GM18909 (cell line): ENCODE results near the gene CLIC6.
A peak's percentile ranks its signal among the peaks of the same experiment; 100 is the strongest.

ENCODE experiments used
- ATAC-seq: cut with Tn5 transposase; IDR thresholded peaks from one replicate; pipeline ENCODE4 v1.9.1; 2021; ENCODE audit warnings: mild to moderate bottlenecking; ENCODE audit not compliant: unreplicated experiment, poor library complexity

The CLIC6 gene

DNA sequence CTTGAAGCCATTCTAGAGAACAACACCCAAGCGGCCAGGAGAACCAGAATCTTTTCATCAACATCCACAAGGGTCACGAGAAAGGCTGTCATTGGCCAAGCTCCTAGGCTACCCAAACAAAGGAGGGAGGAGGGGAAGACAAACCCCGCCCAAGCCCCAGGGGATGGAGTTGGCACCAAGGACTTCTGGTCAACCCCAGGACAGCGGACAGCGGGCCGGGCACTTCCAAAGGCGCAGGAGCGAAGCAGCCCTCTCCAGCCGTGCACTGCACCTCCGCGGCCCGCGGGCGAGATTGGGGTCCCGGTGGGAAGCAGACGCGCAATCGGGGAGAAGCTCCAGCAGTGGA, at the start of gene CLIC6:
Gene CLIC6 (plus strand): TSS at position 192 of the 346 bp plus-strand sequence. CDS start 395 bp downstream, outside the sequence.
- no peak for ATAC-seq

DNA sequence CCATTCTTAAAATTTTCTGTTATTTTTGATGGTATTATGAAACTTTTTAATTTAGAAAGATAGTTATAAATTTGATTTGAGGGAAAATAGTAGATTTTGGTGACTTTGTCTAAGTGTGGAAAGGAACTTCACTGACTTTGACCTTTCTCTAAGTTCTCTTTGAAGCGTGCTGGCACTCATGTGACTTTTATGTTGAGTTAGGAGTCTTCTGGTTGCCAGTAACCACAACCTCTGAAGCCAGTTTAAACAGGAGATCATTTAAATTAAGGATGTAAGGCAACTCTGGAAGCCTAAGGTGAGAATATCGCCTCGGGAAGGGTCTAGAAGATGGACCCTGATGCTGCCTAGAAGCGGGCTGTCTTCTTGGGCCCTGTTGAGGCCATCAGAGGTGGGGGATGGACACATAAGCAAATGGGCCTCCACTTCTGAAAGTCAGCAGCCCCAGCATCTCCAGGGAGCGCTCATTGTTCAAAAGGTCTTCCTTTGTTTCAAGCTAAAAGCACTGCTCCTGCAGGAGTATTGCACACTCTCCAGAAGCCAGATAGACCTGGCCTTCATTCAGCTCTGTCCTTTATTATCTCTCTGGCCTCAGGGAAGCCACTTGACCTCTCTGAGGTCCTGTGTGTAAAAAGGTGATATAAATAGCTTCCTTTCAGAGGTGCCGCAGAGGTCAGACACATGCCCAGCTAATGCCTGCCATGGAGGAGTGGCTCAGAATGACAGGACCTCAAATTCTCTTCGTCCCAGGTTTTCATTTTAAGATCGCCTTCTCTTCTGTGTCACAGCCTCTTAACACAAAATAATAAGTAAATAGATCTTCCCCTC, 48.7 kb upstream of the CLIC6 start:
- ATAC-seq, result no peak

GRCh38 chr21:34621434-34622350, 47.1 kb upstream of the CLIC6 start:
- ATAC-seq, result no peak

DNA sequence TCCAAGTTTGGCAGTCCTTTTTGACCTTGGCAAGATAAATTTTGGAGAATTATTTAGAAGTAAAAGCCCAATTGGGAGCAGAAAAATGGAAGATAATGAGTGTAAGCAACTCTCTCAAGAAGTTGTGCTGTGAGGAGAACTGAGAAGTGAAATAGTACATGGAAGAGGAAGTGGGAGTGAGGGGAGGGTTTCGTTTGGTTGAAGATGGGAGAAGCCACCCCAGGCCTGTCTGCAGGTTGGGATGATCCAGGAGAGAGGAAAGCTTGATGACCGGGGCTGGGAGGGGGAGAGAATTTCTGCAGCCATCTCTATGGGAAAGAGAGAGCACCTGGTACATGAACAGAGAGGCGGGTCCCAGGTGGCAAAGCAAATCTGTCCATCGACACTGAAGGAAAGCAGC, 45.3 kb upstream of the CLIC6 start:
- ATAC-seq, result no peak

- ATAC-seq, result no peak
Observed at GRCh38 chr21:34625030-34625593, 43.7 kb upstream of the CLIC6 start.

DNA sequence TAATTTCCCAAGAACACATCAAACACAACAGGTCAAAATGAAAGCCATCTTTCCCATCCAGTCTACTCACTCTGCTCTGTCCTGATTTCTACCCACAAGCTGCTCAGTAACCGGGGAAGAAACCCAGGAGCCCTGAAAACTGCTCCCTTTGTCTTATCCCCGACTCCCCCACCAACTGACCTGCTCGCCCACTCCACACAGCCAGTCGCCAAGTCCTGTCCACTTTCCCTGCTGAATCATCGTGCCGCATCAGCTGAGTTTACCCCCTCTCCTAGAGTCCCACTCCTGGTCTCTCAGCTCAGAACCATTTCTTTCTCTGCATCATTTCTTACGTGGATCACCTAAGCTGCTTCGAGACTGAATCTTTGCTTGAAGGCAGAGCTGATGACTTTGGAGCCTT, 42.7 kb upstream of the CLIC6 start:
- no peak for ATAC-seq

DNA sequence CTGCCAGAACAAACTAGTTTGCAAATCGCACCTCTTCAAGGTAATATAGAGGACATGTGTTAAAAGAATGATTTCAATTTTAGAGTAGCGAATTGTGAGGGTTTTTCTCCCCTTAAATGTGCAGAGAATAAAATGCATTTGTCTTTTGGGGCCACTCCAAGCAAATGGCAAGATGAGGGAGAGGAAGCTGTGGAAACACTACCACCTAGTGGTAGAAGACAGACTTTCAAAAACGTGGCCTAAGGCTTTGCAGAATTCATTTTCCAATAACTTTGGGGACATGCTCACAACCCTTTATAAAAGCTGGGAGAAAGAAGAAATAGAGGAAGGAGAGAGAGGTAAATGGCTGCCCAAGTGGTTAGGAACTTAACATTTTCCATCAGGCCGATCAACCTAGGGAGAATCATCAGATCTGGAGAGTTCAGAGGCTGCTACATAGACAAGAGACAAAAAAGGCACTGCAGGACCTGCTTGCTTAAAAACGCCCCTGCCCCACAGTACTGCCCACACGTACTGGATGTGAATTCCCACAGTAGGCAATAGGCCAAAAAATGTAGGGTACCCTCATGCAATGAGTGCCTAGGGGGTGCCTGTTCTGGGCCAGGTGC, 38.2 kb upstream of the CLIC6 start:
- no peak for ATAC-seq

GRCh38 chr21:34632498-34632897, 36.3 kb upstream of the CLIC6 start:
- ATAC-seq, result no peak

DNA sequence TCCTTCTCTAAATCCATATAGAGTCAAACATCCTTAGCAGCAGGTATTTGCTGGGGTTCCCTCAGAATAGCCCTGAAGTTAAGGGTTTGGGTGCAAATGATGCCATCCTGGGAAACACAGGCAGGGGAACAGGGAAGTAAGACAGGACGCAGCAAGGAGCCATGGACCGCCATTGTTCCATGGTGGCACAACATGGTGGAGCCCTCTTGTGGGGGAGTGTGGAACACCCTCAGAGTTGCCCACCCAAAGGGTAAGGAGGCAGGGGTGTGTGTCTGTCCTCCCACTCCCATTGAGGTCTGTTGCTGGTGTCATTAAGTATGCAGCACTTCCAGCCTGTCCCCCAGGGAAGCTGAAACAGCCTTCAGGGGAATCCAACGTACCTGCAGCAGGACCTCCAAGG, 33.5 kb upstream of the CLIC6 start:
- no peak for ATAC-seq

DNA sequence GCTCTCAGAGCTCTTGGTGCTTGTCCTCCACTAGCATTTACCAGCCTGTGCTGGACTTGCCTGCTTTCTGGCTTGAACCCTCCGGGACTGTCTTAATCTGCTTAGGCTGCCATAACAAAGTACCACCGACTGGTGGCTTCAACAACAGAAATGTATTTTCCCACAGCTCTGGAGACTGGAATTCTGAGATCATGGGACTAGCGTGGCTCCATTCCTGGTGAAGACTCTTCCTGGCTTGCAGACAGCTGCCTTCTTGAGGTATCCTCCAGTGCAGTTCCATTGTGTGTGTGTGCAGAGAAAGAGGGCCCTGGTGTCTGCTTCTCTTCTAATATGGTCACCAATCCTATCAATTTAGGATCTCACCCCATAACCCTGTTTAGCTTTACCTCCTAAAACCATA, 31.8 kb upstream of the CLIC6 start:
- ATAC-seq, result no peak

DNA sequence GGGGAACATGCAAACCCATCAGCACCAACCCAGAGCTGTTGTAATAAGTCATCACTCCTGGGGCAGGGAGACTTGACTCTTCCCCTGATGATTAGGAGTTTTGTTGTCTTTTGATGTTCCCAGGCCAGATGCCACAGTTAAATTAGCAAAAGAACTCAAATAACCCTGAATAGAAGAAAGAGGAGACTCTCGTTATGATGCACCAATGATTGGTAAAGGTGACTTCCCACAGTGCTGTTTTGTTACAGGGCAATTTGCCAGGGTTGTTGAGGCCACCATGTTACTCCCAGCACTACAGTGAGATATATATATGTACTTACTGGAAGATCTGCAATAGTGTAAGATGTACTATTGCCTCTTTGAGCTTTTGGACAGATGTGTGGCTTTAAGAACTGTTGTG, 29.5 kb upstream of the CLIC6 start:
- ATAC-seq, result no peak

DNA sequence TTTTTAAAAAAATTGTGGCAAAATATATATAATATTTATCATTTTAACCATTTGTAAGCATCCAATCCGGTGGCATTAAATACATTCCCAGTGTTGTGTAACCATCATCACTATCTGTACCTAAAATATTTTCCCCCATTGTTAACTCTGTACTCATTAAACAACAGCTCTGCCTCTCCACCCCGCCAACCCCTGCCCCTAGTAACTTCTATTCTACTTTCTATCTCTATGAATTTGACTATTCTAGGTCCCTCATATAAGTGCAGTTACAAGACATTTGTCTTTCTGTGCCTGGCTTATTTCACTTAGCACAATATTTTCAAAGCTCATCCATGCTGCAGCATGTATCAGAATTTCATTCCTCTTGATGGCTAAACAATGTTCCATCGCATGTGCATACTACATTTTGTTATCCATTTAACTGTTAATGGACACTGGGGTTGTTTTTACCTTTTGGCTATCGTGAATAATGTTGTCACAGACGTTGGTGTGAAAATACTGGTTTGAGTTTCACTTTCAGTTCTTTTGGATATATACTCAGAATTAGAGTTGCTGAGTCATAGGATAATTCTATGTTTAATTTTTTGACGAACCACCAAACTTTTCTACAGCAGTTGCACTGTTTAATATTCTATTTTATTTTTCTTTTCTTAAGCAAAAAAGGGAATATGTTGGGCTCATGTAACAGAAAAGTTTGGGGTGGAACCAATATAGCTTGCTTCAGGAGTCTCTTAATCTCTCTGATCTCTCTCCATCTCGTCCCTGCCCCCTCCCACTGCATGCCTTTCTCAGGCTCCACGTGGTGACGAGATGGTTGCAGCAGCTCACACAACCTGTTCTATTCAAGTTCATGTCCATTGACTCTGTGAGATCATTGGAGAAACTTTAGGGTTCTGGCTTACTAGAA, 28.7 kb upstream of the CLIC6 start:
- peak; percentile 46 for ATAC-seq

- no peak for ATAC-seq
Observed at GRCh38 chr21:34640858-34641257, 27.9 kb upstream of the CLIC6 start.

DNA sequence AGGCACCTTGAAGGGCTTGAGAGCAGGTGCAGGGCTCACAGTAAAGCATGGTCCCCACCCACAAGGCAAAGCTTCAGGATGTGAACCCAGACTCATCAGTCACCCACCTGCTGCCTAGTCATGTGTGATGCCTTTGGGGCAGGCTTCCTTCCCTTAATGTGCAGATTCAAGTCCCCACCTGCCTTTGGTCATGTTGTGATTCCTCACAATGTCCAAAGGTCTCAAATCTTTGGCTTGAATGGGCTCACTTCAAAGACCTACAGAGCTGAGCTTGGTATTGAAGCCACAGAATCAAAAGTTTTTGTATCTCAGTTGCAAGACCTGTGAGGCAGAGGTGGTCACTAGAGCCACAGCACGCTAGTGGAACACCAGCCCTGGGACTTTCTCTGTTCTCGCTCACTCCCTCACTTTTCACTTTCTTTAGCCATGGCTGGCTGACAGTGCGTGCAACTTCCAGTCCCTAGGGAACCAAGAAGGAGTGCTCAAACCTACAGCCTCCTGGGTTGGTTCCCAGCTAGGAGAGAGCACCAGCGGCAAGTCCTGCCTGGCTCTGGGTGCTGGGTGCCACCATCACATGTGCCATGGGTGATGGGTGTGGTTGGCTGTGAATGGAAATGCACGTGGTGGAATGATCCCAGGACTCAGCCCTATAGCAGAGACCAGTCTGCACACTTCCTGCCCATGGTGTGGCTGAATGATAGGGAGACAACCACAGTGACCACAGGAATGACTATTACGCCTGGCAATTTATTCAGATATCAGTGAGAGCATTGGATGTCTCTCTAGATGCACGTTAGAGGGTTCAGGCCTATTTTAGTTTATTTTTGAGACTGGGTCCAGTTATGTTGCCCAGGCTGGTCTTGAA, 26.4 kb upstream of the CLIC6 start:
- peak; percentile 57 for ATAC-seq

- no peak for ATAC-seq
Observed at GRCh38 chr21:34644825-34645224, 24.0 kb upstream of the CLIC6 start.

DNA sequence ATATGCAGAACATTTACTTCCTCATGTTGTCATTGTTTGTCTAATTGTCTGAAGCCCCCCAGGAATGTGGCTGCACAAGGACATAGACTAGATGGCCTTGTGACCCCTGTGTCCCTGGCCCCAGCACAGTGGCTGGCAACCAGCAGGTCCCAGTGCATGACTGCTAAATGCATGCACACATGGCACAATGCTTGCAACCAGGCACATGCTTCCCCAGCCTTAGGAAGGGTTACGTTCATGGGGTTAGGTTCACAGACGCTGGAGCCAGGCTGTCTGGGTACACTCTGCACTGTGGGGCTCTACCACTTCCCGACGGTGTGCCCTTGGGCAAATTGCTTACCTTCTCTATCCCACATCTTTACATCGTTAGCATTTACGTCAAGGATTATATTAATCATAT, 21.2 kb upstream of the CLIC6 start:
- no peak for ATAC-seq

DNA sequence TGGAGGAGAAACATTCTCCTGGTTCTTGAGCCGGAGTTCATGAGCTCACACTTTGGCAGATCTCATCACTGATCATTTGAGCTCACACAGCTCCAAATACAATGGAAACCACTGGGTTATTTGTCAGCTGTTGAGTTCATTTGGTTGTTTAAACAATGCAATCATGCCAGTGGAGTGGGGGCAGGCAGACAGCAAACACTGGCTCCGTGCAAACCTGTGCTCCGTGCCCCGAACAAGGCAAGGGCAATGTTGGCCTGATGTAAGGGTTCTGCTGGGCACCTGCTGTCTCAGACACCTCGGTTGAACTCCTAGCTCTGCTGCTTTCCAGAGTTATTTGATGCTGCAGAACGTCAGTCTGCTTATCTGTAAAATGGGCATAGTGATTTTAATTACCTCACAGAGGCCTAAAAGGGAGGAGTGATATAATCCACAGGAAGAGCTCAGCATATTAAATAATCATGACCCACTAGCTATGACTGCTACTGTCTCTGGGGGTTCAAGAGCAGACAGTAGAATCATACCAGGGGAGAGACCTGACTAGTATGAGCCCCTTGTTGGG, 20.0 kb upstream of the CLIC6 start:
- ATAC-seq, result no peak

DNA sequence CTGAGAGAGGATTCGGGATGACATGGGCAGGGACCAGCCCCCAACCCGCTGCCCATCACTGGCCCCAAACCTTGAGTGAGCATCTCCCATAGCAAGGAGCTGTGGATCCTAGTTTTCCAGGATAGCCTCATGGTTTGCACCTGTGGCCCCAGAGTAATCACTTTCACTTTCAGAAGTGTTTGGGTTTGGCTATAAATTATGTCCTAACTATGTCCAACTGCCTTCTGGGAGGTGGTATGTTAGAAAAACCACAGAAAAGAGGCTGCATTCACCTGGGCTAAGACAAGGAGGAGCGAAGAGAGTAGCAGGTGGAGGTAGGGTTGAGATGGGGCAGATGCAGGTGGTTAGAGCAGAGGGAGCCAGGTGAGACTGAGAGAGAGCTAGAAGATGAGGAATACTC, 19.4 kb upstream of the CLIC6 start:
- ATAC-seq, result no peak
